GM18867 (cell line): ENCODE data around the gene OR4A15.

Source experiments
- ATAC-seq: cut with Tn5 transposase; IDR thresholded peaks from one replicate; pipeline ENCODE4 v1.9.1; 2021; ENCODE audit warnings: mild to moderate bottlenecking, moderate library complexity; ENCODE audit not compliant: unreplicated experiment

OR4A15 gene

DNA sequence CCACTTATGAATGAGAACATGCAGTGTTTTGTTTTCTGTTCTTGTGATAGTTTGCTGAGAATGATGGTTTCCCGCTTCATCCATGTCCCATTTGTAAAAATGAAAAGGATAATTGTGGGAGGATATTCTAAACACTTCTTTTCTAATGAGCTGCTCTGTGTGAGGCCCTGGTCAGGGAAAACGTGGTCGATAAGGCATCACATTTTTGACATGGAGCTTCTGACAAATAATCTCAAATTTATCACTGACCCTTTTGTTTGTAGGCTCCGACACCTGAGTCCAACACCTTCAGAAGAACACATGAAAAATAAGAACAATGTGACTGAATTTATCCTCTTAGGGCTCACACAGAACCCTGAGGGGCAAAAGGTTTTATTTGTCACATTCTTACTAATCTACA lies at the start of gene OR4A15:
Gene OR4A15 (plus strand): TSS at position 301 of the 400 bp plus-strand sequence. CDS start 0 bp downstream, at position 301.
- no peak for ATAC-seq

DNA sequence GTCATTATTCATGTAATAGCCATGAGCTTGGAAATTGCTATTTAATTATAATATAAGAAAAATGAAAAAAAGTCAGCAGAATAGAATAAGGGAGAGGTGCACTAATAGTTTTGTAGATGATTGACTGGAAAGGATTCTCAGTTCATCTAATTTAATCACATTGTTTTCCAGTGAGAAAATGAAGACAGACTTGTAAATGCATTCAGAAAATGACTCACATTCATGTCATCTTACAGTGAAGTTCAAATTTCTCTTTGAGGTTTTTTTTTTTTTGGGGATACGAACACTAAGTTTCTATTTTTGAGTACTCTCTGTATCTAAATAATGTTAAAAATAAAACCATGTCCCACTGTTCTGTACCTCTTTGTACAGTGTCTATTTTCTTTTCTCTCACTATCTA lies 43.3 kb upstream of the OR4A15 start:
- no peak for ATAC-seq

DNA sequence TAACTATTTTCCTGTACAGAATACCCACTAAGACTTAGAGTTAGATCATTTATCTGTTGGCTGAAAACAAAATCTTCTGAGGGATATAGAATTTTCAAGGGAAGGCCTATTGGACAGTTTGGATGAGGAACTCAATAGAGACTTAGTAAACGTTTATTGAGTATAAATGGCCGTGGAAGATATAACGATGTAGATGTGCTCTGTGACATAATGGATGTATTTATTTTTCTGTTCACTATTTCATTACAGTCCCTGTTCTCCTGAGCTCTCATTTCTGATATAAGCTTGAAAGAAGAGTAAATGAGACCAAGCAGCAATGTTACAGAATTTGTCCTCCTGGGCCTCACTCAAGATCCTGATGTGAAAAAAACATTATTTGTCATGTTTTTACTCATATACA lies 24.9 kb upstream of the OR4A15 start, which contains the start of gene OR4A16:
Gene OR4A16 (plus strand): TSS at position 301 of the 400 bp plus-strand sequence. CDS start 0 bp downstream, at position 301.
- no peak for ATAC-seq

DNA sequence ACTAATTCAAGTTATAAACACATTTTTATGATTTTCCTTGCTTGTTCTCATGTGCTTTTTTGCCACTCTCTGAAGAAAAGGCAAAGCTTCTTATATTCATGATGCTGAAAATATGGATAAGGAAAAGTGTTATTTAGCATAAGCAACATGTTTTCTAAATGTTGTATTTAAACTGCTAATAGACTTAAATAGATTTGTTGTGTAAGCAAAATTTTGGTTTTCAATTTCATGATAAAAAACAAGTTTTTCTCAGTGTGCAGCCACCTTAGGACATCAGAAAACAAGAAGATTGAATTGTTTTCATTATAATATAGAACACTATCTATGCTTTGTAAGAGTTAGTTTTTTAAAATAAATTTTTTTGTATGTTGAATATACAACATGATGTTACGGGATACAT lies 22.5 kb upstream of the OR4A15 start:
- ATAC-seq: no peak

DNA sequence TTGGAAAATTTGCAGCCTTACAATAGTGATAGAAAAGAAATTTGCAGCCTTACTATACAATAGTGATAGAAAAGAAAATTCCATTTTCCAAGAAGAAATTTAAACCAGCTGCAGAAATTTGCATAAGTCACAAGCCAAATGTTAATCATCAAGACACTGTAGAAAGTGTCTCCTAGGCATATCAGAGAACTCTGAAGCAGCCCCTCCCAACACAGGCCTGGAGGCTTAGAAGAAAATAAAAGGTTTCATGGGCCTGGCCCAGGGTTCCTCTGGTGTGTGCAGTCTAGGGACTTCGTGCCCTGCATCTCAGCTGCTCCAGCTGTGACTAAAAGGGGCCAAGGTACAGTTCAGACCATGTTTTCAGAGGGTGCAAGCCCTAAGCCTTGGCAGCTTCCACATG lies 18.7 kb upstream of the OR4A15 start:
- ATAC-seq: no peak

DNA sequence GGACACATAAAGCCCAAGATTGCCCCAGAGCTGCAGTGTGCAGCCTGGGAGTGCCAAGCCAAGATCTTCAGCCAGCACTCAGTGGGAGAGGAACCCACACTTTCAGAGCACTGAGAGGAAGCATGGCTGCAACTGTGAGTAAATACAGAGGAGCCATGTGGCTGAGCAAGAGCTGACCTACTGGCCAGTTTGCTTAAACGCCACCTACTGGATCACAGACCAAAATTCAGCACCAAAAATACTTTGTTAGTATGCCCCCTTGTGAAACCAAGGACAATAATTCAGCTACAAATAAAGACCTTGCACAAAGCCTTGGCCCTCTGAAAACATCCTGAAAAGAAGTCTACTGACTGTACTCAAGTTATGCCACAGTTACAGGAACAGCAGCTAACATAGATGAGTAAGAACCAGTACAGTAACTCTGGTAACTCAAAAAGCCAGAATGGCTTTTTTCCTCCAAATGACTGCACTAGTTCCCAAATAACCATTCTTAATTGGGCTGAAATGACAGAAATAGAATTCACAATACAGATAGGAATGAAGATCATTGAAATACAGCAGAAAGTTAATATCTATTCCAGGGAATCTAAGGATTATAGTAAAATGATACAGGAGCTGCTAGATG lies 10.1 kb upstream of the OR4A15 start:
- peak; percentile 59 for ATAC-seq

DNA sequence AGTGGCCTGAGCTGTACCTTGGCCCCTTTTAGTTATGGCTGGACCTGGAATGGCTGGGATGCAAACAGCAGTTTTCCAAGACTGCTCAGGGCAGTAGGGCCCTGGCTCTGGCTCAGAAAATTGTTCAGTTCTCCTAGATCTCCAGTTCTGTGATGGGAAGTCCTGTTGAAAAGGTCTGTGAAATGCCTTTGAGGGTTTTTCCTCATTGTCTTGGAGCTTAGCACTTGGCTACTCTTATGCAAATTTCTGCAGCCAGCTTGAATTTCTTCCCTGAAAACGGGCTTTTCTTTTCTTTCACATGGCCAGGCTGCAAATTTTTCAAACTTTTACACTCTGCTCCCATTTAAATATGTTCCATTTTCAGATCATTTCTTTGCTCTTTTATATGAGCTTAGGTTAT lies 33.2 kb downstream of the OR4A15 start:
- no peak for ATAC-seq
